ENCODE measurements around the gene EPN2. TPM values are rescaled to one million over a fixed set of nuclear protein-coding genes. Genes with fewer than 3 reads are reported as not detected.

The EPN2 gene
- total and polyA plus RNA-seq, 2 experiments from 2014 or later: 34.0 to 149 TPM

DNA sequence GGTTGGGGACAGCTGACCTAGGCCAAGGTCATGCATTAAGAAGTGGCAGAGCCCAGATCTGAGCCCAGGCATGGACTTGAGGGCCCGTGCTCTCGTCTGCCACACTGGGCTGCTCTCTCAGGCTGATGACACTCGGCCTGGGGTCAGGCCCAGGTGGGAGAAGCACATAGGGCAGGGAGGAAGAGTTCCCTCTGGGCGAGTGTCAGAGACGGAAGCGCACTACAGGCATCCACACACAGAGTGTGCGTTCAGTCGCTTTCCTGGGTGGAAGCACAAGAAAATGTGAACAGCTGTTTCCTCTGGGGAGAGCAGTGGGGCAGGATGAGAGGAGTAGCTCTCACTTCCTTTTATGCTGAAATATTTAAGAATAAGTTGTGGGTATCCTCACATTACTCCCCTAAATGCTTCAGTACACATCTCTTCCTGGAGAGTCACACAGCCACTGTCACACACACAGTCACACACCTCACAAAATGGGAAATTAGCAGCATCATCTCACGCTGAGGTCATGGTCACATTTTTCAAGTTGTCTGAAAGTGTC lies 65.7 kb downstream of the EPN2 start:
- no peaks in the 10 kb centered on the region; the same call in 1 of the 3 replicates for H3K36me3 Mint-ChIP-seq (ENCODE audit: low read depth)
- TF ChIP-seq JUNB (IDR thresholded peaks at IDR 0.05; ENCODE audit: unreplicated experiment) (no peak), ZNF331 (CRISPR knock-in tag; IDR thresholded peaks at IDR 0.05; ENCODE audit: low read depth) (no peak), REST (IDR thresholded peaks at IDR 0.05; ENCODE audit: unreplicated experiment) (no peak), CREB1 (CRISPR knock-in tag; IDR thresholded peaks at IDR 0.05; ENCODE audit: low read depth) (no peak), ZNF114 (CRISPR knock-in tag; IDR thresholded peaks at IDR 0.05) (no peak), STAT1 (IDR thresholded peaks at IDR 0.05; ENCODE audit: unreplicated experiment) (no peak), ZNF462 (CRISPR knock-in tag; IDR thresholded peaks at IDR 0.05) (no peak), CTCF (conservative IDR thresholded peaks at IDR 0.05; ENCODE audit: low read depth in 2 of 2) (no peak), EZH2phosphoT487 (IDR thresholded peaks at IDR 0.05; ENCODE audit: unreplicated experiment) (no peak)
- TF ChIP-seq, protein P1, sequence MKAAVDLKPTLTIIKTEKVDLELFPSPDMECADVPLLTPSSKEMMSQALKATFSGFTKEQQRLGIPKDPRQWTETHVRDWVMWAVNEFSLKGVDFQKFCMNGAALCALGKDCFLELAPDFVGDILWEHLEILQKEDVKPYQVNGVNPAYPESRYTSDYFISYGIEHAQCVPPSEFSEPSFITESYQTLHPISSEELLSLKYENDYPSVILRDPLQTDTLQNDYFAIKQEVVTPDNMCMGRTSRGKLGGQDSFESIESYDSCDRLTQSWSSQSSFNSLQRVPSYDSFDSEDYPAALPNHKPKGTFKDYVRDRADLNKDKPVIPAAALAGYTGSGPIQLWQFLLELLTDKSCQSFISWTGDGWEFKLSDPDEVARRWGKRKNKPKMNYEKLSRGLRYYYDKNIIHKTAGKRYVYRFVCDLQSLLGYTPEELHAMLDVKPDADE (IDR thresholded peaks at IDR 0.05): no peak
- no peak overlapping the region for H3K4me3 ChIP-seq
- H3K27me3 ChIP-seq (ENCODE audit: insufficient read depth): no peaks in the 10 kb centered on the region
- H3K79me2 ChIP-seq (replicated peaks; ENCODE audit: insufficient read depth): peaks cover 21% of the 10 kb centered on the region
- DNase-seq (ENCODE audit: low spot score) (no peak), ATAC-seq (no peak)
- peaks cover 13% of the 10 kb centered on the region for H3K4me1 Mint-ChIP-seq
- H3K36me3 ChIP-seq (ENCODE audit: insufficient read depth): no peaks in the 10 kb centered on the region
- H3K4me1 ChIP-seq (ENCODE audit: insufficient read depth): no peaks in the 10 kb centered on the region; the same call in 1 of the 2 replicates
- no peak overlapping the region for H3K27ac ChIP-seq (ENCODE audit: low read depth)
- H3F3A ChIP-seq (replicated peaks; ENCODE audit: low read depth): no peaks in the 10 kb centered on the region
- H3K9me3 Mint-ChIP-seq: no peaks in the 10 kb centered on the region
- H3K4me2 ChIP-seq: no peak overlapping the region
- H4K20me1 ChIP-seq (replicated peaks; ENCODE audit: insufficient read depth): peaks cover 17% of the 10 kb centered on the region
- H3K4me3 Mint-ChIP-seq: no peak overlapping the region
- no peak overlapping the region for H2AFZ ChIP-seq
- peaks cover 17% of the 10 kb centered on the region for H3K27me3 Mint-ChIP-seq (ENCODE audit: insufficient read depth, low read depth, poor library complexity)
- no peaks in the 10 kb centered on the region for H3K9me2 ChIP-seq (ENCODE audit: insufficient read depth)
- H3K27ac Mint-ChIP-seq: no peak overlapping the region; the same call in 1 of the 2 replicates
